BE2C (cell line): ENCODE measurements around the gene TBCK.

ENCODE experiments used
- DNase-seq: peaks from one replicate; pipeline ENCODE4 v3.0.0-alpha.2; 2020
- H3K27me3 ChIP-seq: fragments of 250-450 bp; sonication (Bioruptor Pico); 2 replicates; pipeline ENCODE4 v1.5.1; 2020; ENCODE audit warnings: mild to moderate bottlenecking
- H3K36me3 ChIP-seq: fragments of 250-450 bp; sonication (Bioruptor Pico); 2 replicates; pipeline ENCODE4 v1.5.1; 2020; ENCODE audit warnings: mild to moderate bottlenecking
- H3K4me1 ChIP-seq: fragments of 250-450 bp; sonication (Bioruptor Pico); 2 replicates; pipeline ENCODE4 v1.5.1; 2020
- H3K4me3 ChIP-seq: 2 replicates; pipeline ENCODE4 v1.5.1; 2011; ENCODE audit warnings: low read depth, low read length
- H3K9me3 ChIP-seq: fragments of 250-450 bp; sonication (Bioruptor Pico); 2 replicates; pipeline ENCODE4 v1.5.1; 2020
- CTCF ChIP-seq: IDR thresholded peaks from 2 replicates; pipeline ENCODE4 v1.5.1; 2012; ENCODE audit warnings: mild to moderate bottlenecking, low read depth, low read length

TBCK gene

GRCh38 chr4:106056914-106057313, 259.1 kb downstream of the TBCK start:
- TF ChIP-seq CTCF, result no peak
- no peaks in the 10 kb centered on the region for H3K36me3 ChIP-seq
- H3K27me3 ChIP-seq, result no peaks in the 10 kb centered on the region

GRCh38 chr4:106051514-106051913, 264.5 kb downstream of the TBCK start:
- Histone ChIP-seq H3K4me1 (peaks cover 15% of the 10 kb centered on the region), H3K36me3 (no peaks in the 10 kb centered on the region), H3K9me3 (no peaks in the 10 kb centered on the region; the same call in 1 of the 2 replicates), H3K27me3 (no peaks in the 10 kb centered on the region), H3K4me3 (no peak overlapping the region)
- no peak for DNase-seq
- no peak for TF ChIP-seq CTCF

More at GRCh38 chr4:106056914-106057313, 259.1 kb downstream of the TBCK start:
- H3K9me3 ChIP-seq, result no peaks in the 10 kb centered on the region
- peaks cover 12% of the 10 kb centered on the region for H3K4me1 ChIP-seq
- DNase-seq, result no peak
- no peak overlapping the region for H3K4me3 ChIP-seq

DNA sequence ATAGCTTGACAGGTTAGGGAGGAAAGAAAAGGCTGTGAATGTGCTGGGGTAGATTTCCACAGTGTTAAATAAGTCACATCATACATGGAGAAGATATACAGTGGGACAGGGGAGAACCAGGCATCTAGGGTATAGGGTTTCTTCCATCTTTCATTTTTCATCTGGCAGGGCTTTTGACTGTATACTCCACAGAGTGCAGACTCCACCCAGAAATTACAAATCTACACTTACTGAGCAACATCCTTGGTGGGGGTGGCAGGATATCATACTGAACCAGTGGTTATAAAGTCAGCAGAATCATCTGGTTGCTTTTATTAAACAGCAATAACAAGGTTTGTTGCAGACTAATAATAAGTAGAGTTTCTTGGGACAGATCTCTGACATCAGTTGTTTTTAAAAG, 266.5 kb downstream of the TBCK start:
- Histone ChIP-seq H3K4me3 (no peak overlapping the region), H3K9me3 (no peaks in the 10 kb centered on the region; the same call in 1 of the 2 replicates), H3K36me3 (no peaks in the 10 kb centered on the region), H3K27me3 (no peaks in the 10 kb centered on the region), H3K4me1 (peaks cover 15% of the 10 kb centered on the region)
- DNase-seq, result no peak
- TF ChIP-seq CTCF, result no peak

DNA sequence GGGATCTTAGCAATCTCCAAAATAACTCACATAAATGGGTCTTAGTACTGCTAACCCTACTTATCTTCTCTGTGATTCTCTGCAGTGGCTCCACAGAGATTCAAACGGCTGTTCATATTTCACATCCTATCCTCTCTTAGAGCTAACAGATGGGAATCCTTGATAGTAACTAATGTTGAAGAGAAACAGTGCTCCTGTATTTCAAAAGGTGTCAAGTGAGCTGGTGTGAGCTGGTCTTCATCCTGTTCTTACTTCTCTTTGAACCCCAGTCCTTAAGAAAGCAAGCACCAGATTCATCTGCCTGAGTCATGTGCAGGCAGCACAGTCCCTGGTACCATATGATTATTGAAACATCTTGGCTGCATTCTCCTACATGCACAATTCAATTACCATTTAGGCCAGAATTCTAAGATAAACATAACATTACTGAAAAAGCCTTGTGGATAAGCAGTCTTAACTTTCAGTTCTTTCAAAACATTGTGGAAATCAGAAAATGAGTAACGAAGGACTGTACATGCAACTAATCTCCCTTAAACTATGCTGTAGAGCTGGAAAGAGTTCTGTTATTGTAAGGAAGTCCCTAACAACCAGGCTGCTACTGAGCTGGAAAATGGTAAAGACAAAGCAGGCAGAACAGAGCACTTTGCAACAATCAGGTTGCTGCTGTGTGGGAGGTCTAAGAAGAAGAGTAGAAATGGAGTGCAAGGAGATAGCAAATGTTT, 267.6 kb downstream of the TBCK start:
- Histone ChIP-seq H3K4me1 (peaks cover 14% of the 10 kb centered on the region), H3K27me3 (no peaks in the 10 kb centered on the region), H3K9me3 (no peaks in the 10 kb centered on the region; the same call in 1 of the 2 replicates), H3K4me3 (no peak overlapping the region), H3K36me3 (no peaks in the 10 kb centered on the region)
- TF ChIP-seq CTCF, result no peak
- DNase-seq, result no peak

- Histone ChIP-seq H3K36me3 (no peaks in the 10 kb centered on the region), H3K9me3 (no peaks in the 10 kb centered on the region; the same call in 1 of the 2 replicates), H3K27me3 (no peaks in the 10 kb centered on the region), H3K4me3 (no peak overlapping the region), H3K4me1 (peaks cover 3% of the 10 kb centered on the region; the same call in 1 of the 2 replicates)
- TF ChIP-seq CTCF, result no peak
- no peak for DNase-seq
These were observed 269.9 kb downstream of the TBCK start for GRCh38 chr4:106046083-106046482.

DNA sequence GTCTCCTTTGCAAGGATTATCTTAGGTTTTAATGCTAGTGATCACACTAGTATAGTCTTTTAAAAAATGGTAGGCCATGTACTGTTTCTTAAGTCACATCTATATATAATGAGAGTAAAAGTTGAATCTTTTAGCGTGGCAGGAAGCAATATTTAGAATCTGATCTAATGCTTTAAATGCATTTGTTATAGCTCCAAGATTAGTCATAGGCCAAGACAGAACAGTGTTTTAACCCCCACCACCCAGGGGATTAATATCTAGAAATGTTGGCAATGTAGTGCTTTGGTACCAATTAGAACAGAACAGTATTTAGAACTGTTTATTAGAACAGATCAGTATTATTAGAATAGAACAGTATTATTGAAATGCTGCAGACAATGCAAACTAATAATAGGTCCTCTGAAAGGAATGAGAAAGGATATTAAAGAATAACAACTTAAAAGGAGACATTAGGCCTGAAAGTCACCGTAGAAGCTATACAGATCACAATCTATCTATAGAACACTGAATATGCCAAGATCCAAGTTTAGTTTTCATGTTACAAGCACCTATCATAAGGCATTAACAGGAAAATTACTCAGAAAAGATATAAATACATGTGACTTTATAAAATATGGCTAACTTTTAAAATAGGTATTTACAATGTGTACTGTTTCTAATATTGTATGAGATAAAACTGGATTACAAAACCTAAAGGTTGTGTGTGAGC, 274.6 kb downstream of the TBCK start:
- no peak for DNase-seq
- no peaks in the 10 kb centered on the region for H3K9me3 ChIP-seq
- H3K4me1 ChIP-seq, result peaks cover 4% of the 10 kb centered on the region
- TF ChIP-seq CTCF, result no peak
- no peaks in the 10 kb centered on the region for H3K36me3 ChIP-seq
- H3K27me3 ChIP-seq, result no peaks in the 10 kb centered on the region
- no peak overlapping the region for H3K4me3 ChIP-seq
